Measurements from ENCODE around the gene VMP1. TPM values are rescaled to one million over a fixed set of nuclear protein-coding genes. Genes with fewer than 3 reads are reported as not detected.

The VMP1 gene
- total and polyA plus RNA-seq, 2 of the 13 experiments (the other 11 are each of a cell fraction or from before 2014, with no cell fraction given), result 186 to 271 TPM

GRCh38 chr17:59786536-59787319 is 79.3 kb downstream of the VMP1 start (continued):
- TF ChIP-seq EZH2 (conservative IDR thresholded peaks at IDR 0.05; ENCODE audit: low read depth, low read length) (no peak), AGO1 (IDR thresholded peaks at IDR 0.05; ENCODE audit: low read depth, low read length, poor library complexity, severe bottlenecking) (no peak), MTF2 (CRISPR knock-in tag; IDR thresholded peaks at IDR 0.05; ENCODE audit: borderline replicate concordance) (no peak), MED8 (CRISPR knock-in tag; IDR thresholded peaks at IDR 0.05; ENCODE audit: insufficient replicate concordance) (peak; percentile 87), ELF4 (CRISPR knock-in tag; IDR thresholded peaks at IDR 0.05; ENCODE audit: borderline replicate concordance) (peak; percentile 84; the same call in 1 of the 2 replicates), ZNF44 (CRISPR knock-in tag; IDR thresholded peaks at IDR 0.05) (no peak), RFX5 (IDR thresholded peaks at IDR 0.05; ENCODE audit: low read depth, low read length) (peak; percentile 96), ZBTB8A (CRISPR knock-in tag; IDR thresholded peaks at IDR 0.05; ENCODE audit: borderline replicate concordance, low read depth) (no peak), KLF16 (CRISPR knock-in tag; IDR thresholded peaks at IDR 0.05) (peak in 1 of 2 experiments; percentile 100; a peak in 2 of 4 replicates), ARID2 (CRISPR knock-in tag; IDR thresholded peaks at IDR 0.05; ENCODE audit: borderline replicate concordance) (peak; percentile 97), NONO (IDR thresholded peaks at IDR 0.05) (no peak), NONO (CRISPR knock-in tag; conservative IDR thresholded peaks at IDR 0.05) (peak; percentile 55; the same call in 1 of the 2 replicates), NFKB2 (CRISPR knock-in tag; IDR thresholded peaks at IDR 0.05; ENCODE audit: borderline replicate concordance) (no peak), RELA (CRISPR knock-in tag; IDR thresholded peaks at IDR 0.05) (peak; percentile 99), SNAPC2 (CRISPR knock-in tag; IDR thresholded peaks at IDR 0.05) (peak; percentile 92), FUBP1 (CRISPR knock-in tag; IDR thresholded peaks at IDR 0.05; ENCODE audit: borderline replicate concordance) (no peak), ZNF446 (CRISPR knock-in tag; IDR thresholded peaks at IDR 0.05) (no peak), CEBPG (CRISPR knock-in tag; IDR thresholded peaks at IDR 0.05) (peak; percentile 98), ZNF619 (CRISPR knock-in tag; IDR thresholded peaks at IDR 0.05) (no peak), ZSCAN30 (CRISPR knock-in tag; IDR thresholded peaks at IDR 0.05) (no peak), ZNF792 (CRISPR knock-in tag; IDR thresholded peaks at IDR 0.05) (peak; percentile 96)
- TF ChIP-seq, protein P1, sequence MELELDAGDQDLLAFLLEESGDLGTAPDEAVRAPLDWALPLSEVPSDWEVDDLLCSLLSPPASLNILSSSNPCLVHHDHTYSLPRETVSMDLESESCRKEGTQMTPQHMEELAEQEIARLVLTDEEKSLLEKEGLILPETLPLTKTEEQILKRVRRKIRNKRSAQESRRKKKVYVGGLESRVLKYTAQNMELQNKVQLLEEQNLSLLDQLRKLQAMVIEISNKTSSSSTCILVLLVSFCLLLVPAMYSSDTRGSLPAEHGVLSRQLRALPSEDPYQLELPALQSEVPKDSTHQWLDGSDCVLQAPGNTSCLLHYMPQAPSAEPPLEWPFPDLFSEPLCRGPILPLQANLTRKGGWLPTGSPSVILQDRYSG (CRISPR knock-in tag; IDR thresholded peaks at IDR 0.05), result peak; percentile 85; the same call in 1 of the 2 replicates
- TF ChIP-seq, protein P2, sequence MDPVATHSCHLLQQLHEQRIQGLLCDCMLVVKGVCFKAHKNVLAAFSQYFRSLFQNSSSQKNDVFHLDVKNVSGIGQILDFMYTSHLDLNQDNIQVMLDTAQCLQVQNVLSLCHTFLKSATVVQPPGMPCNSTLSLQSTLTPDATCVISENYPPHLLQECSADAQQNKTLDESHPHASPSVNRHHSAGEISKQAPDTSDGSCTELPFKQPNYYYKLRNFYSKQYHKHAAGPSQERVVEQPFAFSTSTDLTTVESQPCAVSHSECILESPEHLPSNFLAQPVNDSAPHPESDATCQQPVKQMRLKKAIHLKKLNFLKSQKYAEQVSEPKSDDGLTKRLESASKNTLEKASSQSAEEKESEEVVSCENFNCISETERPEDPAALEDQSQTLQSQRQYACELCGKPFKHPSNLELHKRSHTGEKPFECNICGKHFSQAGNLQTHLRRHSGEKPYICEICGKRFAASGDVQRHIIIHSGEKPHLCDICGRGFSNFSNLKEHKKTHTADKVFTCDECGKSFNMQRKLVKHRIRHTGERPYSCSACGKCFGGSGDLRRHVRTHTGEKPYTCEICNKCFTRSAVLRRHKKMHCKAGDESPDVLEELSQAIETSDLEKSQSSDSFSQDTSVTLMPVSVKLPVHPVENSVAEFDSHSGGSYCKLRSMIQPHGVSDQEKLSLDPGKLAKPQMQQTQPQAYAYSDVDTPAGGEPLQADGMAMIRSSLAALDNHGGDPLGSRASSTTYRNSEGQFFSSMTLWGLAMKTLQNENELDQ (CRISPR knock-in tag; IDR thresholded peaks at IDR 0.05; ENCODE audit: borderline replicate concordance), result no peak
- TF ChIP-seq, protein P3, sequence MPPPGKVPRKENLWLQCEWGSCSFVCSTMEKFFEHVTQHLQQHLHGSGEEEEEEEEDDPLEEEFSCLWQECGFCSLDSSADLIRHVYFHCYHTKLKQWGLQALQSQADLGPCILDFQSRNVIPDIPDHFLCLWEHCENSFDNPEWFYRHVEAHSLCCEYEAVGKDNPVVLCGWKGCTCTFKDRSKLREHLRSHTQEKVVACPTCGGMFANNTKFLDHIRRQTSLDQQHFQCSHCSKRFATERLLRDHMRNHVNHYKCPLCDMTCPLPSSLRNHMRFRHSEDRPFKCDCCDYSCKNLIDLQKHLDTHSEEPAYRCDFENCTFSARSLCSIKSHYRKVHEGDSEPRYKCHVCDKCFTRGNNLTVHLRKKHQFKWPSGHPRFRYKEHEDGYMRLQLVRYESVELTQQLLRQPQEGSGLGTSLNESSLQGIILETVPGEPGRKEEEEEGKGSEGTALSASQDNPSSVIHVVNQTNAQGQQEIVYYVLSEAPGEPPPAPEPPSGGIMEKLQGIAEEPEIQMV (CRISPR knock-in tag; IDR thresholded peaks at IDR 0.05; ENCODE audit: low read depth), result no peak
